ENCODE measurements around the gene DLGAP1.

DNA sequence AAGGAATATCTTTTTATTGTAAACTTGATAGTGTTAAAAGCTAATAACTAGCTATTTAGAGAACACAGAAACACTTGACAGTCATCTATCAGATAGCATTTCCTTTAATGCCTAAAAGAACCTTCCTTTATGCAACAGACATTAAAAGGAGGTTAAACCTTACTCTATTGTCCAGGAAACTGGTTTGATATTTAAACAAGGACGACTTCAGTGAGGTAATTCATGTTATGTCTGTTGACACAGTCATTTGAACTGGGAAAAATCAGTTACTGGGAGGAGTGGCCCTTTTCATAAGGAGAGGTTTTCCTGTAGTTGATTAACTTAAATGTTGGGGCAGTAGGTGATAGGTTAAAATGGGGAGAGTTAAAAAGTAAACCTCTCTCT is 998.4 kb downstream of the DLGAP1 start:
- TF ChIP-seq POLR2A (IDR thresholded peaks at IDR 0.05; ENCODE audit: low read length) = no peak
- TF ChIP-seq GATA1 (IDR thresholded peaks at IDR 0.05; ENCODE audit: low read depth, low read length) = no peak

Measured in erythroblast (primary cell).